ENCODE data around the gene ELMO1. TPM values are rescaled to one million over a fixed set of nuclear protein-coding genes. Genes with fewer than 3 reads are reported as not detected.

ELMO1 gene
- polyA plus RNA-seq, 1 donor (not counting 4 experiments of a cell fraction or from before 2014, with no cell fraction given) = not detected

GRCh38 chr7:37480041-37481031, 31.7 kb upstream of the ELMO1 start:
- H3K27ac ChIP-seq (ENCODE audit: control insufficient read depth, insufficient read depth, low read length) = no peak overlapping the region

GRCh38 chr7:37476881-37477450, 28.3 kb upstream of the ELMO1 start:
- Histone ChIP-seq H3K9me3 (ENCODE audit: control insufficient read depth, low read depth, low read length) (no peaks in the 10 kb centered on the region), H3K9me1 (ENCODE audit: control insufficient read depth, extremely low read depth, insufficient read depth, low read length) (no peaks in the 10 kb centered on the region), H3K27me3 (ENCODE audit: control insufficient read depth, extremely low read depth, insufficient read depth, low read length) (no peaks in the 10 kb centered on the region), H3K4me3 (ENCODE audit: control insufficient read depth in 2 of 3, extremely low read depth in 1 of 3, insufficient read depth in 2 of 3, low read depth in 1 of 3, low read length in 3 of 3) (no peak overlapping the region), H2AFZ (ENCODE audit: control insufficient read depth, low read length) (no peak overlapping the region), H3K36me3 (ENCODE audit: control insufficient read depth in 2 of 2, extremely low read depth in 1 of 2, insufficient read depth in 2 of 2, low read length in 2 of 2) (no peaks in the 10 kb centered on the region), H3K9ac (ENCODE audit: control insufficient read depth, extremely low read depth, insufficient read depth, low read length) (no peak overlapping the region), H3K79me2 (ENCODE audit: control insufficient read depth, insufficient read depth, low read length) (no peaks in the 10 kb centered on the region), H3K27ac (ENCODE audit: control insufficient read depth, insufficient read depth, low read length) (no peak overlapping the region), H3K4me1 (ENCODE audit: control insufficient read depth, extremely low read depth, insufficient read depth, low read length) (no peaks in the 10 kb centered on the region), H4K20me1 (ENCODE audit: control insufficient read depth, extremely low read depth, insufficient read depth, low read length) (no peaks in the 10 kb centered on the region), H3K4me2 (ENCODE audit: control insufficient read depth, extremely low read depth, insufficient read depth, low read depth, low read length) (no peak overlapping the region)
- DNase-seq (ENCODE audit: low read depth, low spot score) = no peak
- no peak for FAIRE-seq
- TF ChIP-seq CTCF (optimal IDR thresholded peaks at IDR 0.05 in 1 of 3, IDR thresholded peaks at IDR 0.05 in 1 of 3, conservative IDR thresholded peaks at IDR 0.05 in 1 of 3; ENCODE audit: extremely low read depth in 1 of 3, insufficient read depth in 2 of 3, low read length in 3 of 3) = no peak
- TF ChIP-seq EZH2 (IDR thresholded peaks at IDR 0.05; ENCODE audit: low read length) = no peak
- dilution Hi-C loops (cut with MboI; ENCODE audit: extremely low pct_ligation_motif_present, low sequenced_read_pairs) = no loop called here

More at GRCh38 chr7:37480041-37481031, 31.7 kb upstream of the ELMO1 start:
- TF ChIP-seq EZH2 (IDR thresholded peaks at IDR 0.05; ENCODE audit: low read length) (no peak), CTCF (optimal IDR thresholded peaks at IDR 0.05 in 1 of 3, IDR thresholded peaks at IDR 0.05 in 1 of 3, conservative IDR thresholded peaks at IDR 0.05 in 1 of 3; ENCODE audit: extremely low read depth in 1 of 3, insufficient read depth in 2 of 3, low read length in 3 of 3) (no peak)
- no peak overlapping the region for H3K4me3 ChIP-seq (ENCODE audit: control insufficient read depth in 2 of 3, extremely low read depth in 1 of 3, insufficient read depth in 2 of 3, low read depth in 1 of 3, low read length in 3 of 3)
- no peak overlapping the region for H3K4me2 ChIP-seq (ENCODE audit: control insufficient read depth, extremely low read depth, insufficient read depth, low read depth, low read length)
- no peaks in the 10 kb centered on the region for H3K9me3 ChIP-seq (ENCODE audit: control insufficient read depth, low read depth, low read length)
- FAIRE-seq (no peak), DNase-seq (ENCODE audit: low read depth, low spot score) (no peak)
- H3K27me3 ChIP-seq (ENCODE audit: control insufficient read depth, extremely low read depth, insufficient read depth, low read length) = no peaks in the 10 kb centered on the region
- H2AFZ ChIP-seq (ENCODE audit: control insufficient read depth, low read length) = no peak overlapping the region
- H4K20me1 ChIP-seq (ENCODE audit: control insufficient read depth, extremely low read depth, insufficient read depth, low read length) = no peaks in the 10 kb centered on the region
- no peaks in the 10 kb centered on the region for H3K79me2 ChIP-seq (ENCODE audit: control insufficient read depth, insufficient read depth, low read length)
- no peaks in the 10 kb centered on the region for H3K9me1 ChIP-seq (ENCODE audit: control insufficient read depth, extremely low read depth, insufficient read depth, low read length)
- H3K4me1 ChIP-seq (ENCODE audit: control insufficient read depth, extremely low read depth, insufficient read depth, low read length) = no peaks in the 10 kb centered on the region
- H3K9ac ChIP-seq (ENCODE audit: control insufficient read depth, extremely low read depth, insufficient read depth, low read length) = no peak overlapping the region
- H3K36me3 ChIP-seq (ENCODE audit: control insufficient read depth in 2 of 2, extremely low read depth in 1 of 2, insufficient read depth in 2 of 2, low read length in 2 of 2) = no peaks in the 10 kb centered on the region
- dilution Hi-C loops (cut with MboI; ENCODE audit: extremely low pct_ligation_motif_present, low sequenced_read_pairs) = no loop called here

Measured in keratinocyte (primary cell).